ENCODE measurements around the gene EIF3B.

EIF3B gene

DNA sequence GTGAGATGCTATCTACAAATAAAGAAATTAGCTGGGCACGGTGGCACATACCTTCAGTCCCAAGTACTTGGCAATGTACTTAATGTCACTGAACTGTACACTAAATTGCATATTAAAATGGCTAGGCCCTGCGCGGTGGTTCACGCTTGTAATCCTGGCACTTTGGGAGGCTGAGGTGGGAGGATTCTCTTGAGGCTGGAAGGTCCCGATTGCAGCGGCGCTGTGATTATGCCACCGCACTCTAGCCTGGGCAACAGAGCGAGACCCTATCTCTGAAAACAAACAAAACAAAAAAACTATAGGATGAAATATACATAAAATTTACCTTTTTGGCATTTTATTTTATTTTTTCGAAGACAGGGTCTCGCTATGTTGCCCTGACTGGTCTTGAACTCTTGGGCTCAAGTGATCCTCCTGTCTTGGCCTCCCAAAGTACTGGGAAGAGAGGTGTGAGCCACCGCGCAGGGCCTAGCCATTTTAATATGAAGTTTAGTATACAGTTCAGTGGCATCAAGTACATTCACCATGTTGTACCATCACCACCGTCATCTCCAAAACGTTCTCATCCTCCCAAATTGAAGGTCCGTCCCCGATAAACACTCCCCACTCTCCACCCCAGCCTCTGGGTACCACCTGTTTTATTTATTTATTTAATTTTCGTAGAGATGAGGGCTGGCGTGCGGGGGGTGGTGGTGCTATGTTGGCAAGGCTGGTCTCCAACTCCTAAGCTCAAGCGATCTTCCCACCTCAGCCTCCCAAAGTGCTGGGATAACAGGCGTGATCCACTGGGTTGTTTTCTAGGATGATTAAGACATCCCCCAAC, 1.3 kb upstream of the EIF3B start:
- DNase-seq (ENCODE audit: low spot score): no peak
- TF ChIP-seq, protein P1, sequence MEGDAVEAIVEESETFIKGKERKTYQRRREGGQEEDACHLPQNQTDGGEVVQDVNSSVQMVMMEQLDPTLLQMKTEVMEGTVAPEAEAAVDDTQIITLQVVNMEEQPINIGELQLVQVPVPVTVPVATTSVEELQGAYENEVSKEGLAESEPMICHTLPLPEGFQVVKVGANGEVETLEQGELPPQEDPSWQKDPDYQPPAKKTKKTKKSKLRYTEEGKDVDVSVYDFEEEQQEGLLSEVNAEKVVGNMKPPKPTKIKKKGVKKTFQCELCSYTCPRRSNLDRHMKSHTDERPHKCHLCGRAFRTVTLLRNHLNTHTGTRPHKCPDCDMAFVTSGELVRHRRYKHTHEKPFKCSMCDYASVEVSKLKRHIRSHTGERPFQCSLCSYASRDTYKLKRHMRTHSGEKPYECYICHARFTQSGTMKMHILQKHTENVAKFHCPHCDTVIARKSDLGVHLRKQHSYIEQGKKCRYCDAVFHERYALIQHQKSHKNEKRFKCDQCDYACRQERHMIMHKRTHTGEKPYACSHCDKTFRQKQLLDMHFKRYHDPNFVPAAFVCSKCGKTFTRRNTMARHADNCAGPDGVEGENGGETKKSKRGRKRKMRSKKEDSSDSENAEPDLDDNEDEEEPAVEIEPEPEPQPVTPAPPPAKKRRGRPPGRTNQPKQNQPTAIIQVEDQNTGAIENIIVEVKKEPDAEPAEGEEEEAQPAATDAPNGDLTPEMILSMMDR (IDR thresholded peaks at IDR 0.05; ENCODE audit: extremely low read depth, missing control alignments): no peak

DNA sequence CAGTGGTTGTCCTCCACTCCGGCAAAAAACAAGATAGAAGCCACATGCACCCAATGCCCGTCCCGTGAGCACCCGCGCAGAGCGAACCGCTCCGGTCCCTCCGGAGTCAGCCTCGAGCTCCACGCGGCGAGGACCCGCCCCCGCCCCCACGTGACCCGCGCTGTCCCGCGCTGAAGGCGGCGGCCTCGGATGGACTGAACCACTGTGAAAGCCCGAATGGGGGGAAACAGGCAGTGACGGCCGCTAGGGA, 766 bp upstream of the EIF3B start:
- TF ChIP-seq, protein P1 (IDR thresholded peaks at IDR 0.05; ENCODE audit: extremely low read depth, missing control alignments): no peak
- peak; percentile 95 for DNase-seq (ENCODE audit: low spot score)

DNA sequence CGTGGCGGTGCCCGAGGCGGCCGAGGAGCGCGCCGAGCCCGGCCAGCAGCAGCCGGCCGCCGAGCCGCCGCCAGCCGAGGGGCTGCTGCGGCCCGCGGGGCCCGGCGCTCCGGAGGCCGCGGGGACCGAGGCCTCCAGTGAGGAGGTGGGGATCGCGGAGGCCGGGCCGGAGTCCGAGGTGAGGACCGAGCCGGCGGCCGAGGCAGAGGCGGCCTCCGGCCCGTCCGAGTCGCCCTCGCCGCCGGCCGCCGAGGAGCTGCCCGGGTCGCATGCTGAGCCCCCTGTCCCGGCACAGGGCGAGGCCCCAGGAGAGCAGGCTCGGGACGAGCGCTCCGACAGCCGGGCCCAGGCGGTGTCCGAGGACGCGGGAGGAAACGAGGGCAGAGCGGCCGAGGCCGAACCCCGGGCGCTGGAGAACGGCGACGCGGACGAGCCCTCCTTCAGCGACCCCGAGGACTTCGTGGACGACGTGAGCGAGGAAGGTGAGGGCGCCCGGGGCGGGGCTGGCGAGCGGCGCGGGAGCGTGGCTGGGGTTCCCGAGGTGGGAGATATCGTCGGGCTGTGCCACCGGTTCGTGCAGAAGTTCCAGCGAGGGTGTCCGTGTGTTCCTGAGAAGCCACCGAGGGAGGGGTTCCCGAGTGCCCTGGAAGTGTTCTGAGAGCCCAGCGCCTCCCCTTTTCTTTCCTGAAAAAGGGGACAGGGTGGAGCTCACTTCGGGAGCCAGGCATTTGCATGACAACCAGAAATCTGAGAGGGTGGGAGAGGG, 495 bp downstream of the EIF3B start:
- no peak for DNase-seq (ENCODE audit: low spot score)
- TF ChIP-seq, protein P1 (IDR thresholded peaks at IDR 0.05; ENCODE audit: extremely low read depth, missing control alignments): no peak

DNA sequence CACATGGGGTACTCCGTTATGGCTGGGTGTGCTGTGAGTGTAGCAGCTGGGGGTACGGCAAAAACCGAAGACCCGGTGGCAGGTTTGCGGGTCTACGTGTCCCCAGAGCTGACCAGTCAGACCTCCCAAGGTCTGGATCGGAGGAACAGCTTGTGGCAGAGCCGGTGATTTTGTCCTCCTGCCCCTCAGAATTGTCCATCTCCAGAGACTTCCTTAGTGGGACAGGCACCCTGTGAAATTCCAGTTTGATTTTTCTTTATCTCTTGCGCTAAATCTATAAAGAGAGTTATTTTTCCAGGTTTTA, 1.0 kb downstream of the EIF3B start:
- TF ChIP-seq, protein P1 (IDR thresholded peaks at IDR 0.05; ENCODE audit: extremely low read depth, missing control alignments): no peak
- no peak for DNase-seq (ENCODE audit: low spot score)

DNA sequence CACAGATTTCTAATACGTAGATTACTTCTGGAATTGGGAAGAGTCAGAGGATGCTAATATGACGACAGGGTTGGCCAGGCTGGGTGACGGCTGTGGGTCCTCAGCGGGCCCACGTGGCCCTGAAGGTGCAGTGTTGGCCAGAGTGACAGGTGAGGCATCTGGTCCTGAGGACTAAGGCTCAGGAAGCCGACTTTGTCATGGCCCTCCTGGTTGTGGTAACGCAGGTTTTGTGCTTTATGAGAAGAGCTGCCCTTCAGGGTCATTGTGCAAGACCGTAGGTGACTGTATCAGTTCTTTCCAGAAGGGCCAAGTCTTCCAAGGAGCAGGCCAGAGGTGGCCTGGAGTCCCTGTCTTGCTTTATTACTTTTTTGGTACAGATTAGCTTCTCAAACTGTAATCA, 2.5 kb downstream of the EIF3B start:
- no peak for DNase-seq (ENCODE audit: low spot score)

DNA sequence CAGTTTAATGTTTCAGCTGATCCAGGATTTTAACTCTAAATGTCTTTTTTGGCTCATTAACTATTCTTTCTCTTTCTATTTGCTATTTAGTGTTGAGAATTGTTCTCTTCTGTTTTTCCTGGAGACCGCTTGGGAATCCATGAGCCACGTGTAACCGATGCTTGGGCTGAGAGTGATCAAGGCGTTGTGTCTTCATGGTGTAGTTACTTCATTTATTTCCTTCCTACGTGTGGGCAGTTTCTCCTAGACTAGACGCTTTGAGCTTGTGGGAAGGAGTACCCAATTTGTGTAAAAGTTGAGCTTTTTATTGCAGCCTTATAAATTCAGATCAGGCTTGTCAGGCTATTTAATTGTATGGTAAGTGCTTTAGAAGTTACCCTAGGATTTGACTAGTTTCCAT, 2.9 kb downstream of the EIF3B start:
- no peak for DNase-seq (ENCODE audit: low spot score)
- TF ChIP-seq, protein P1 (IDR thresholded peaks at IDR 0.05; ENCODE audit: extremely low read depth, missing control alignments): no peak

More for the DNA sequence above, 2.5 kb downstream of the EIF3B start:
- TF ChIP-seq, protein P1 (IDR thresholded peaks at IDR 0.05; ENCODE audit: extremely low read depth, missing control alignments): no peak

DNA sequence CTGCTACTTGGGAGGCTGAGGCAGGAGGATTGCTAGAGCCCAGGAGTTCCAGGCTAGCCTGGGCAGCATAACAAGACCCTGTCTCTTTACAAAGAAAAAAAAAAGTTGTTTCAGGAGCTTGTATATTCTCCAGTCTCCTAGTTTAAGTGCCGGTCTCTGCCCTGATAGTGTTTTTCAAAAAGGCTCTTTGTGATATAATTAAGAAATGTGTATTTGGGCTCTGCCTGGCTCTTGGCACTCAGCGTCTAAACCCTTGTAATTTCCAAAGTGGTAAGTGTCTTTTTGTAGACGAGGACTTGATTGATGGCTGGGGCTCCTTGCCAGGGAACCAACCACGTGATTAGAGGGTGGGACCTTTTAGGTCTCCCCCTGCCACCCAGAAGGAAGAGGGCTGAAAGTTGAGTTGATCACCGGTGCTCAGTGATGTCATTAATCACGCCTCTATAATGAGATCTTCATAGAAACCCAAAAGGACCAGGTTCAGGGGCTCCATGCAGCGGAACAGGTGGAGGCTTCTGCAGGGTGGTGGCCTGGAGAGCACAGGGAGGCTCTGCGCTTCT, 4.4 kb downstream of the EIF3B start:
- TF ChIP-seq, protein P1 (IDR thresholded peaks at IDR 0.05; ENCODE audit: extremely low read depth, missing control alignments): no peak
- no peak for DNase-seq (ENCODE audit: low spot score)

All from GM20000 (cell line).